Amniotic stem cell (primary cell): ENCODE measurements around the gene PLK3.
"Not testable (repeated sequence)": the region's sequence is repeated elsewhere in the genome, so short reads cannot be mapped to it uniquely, and the experiment has no call there.

Experiments
- DNase-seq: peaks from one replicate; lab custom pipeline; 2025; lab: John Stamatoyannopoulos, UW

Gene PLK3

GRCh38 chr1:44808938-44809917, 9.1 kb downstream of the PLK3 start:
- no peak for DNase-seq

- DNase-seq = no peak
Observed at GRCh38 chr1:44810101-44810761, 10.1 kb downstream of the PLK3 start.

- DNase-seq = not testable (repeated sequence)
Observed at GRCh38 chr1:44810762-44811105, 10.6 kb downstream of the PLK3 start.

- no peak for DNase-seq
Observed at GRCh38 chr1:44811234-44811633, 11.1 kb downstream of the PLK3 start.

GRCh38 chr1:44812822-44813543, 12.8 kb downstream of the PLK3 start:
- DNase-seq = no peak

GRCh38 chr1:44815926-44816325, 15.7 kb downstream of the PLK3 start:
- DNase-seq = not testable (repeated sequence)

- no peak for DNase-seq
Observed at GRCh38 chr1:44817307-44817706, 17.1 kb downstream of the PLK3 start.

- DNase-seq = no peak
Observed at GRCh38 chr1:44817771-44818495, 17.8 kb downstream of the PLK3 start.

- DNase-seq = no peak
Observed at GRCh38 chr1:44819196-44819607, 19.0 kb downstream of the PLK3 start.

GRCh38 chr1:44819608-44820327, 19.6 kb downstream of the PLK3 start:
- DNase-seq = peak; percentile 81

- DNase-seq = no peak
Observed at GRCh38 chr1:44820328-44821239, 20.4 kb downstream of the PLK3 start.

- DNase-seq = no peak
Observed at GRCh38 chr1:44821240-44821715, 21.1 kb downstream of the PLK3 start.

GRCh38 chr1:44822131-44822701, 22.0 kb downstream of the PLK3 start:
- DNase-seq = no peak

- DNase-seq = no peak
Observed at GRCh38 chr1:44822981-44823451, 22.8 kb downstream of the PLK3 start.

- not testable (repeated sequence) for DNase-seq
Observed at GRCh38 chr1:44824392-44824791, 24.2 kb downstream of the PLK3 start.

GRCh38 chr1:44826375-44827196, 26.4 kb downstream of the PLK3 start:
- DNase-seq = no peak

- DNase-seq = no peak
Observed at GRCh38 chr1:44827197-44828002, 27.2 kb downstream of the PLK3 start.
